ENCODE results near the gene KREMEN2.
"Not testable (repeated sequence)": the region's sequence is repeated elsewhere in the genome, so short reads cannot be mapped to it uniquely, and the experiment has no call there.

The KREMEN2 gene

DNA sequence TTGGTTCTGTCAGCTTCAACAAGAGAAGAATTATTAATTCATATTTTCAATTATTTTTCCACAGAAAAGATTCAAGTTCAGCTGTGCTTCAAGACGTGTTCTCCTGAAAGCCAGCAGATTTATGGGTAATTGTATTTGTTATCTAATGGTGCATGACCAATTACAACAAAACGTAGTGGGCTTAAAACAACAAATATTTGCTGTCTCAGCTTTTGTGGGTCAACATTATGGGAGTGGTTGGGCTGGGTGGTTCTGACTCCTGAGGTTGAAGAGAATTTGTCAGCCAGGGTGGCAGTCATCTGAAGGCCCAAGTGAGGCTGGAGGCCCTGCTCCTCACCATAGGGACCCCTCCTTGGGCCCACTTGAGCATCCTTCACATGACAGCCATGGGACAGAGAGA lies 24.1 kb upstream of the KREMEN2 start:
- DNase-seq (ENCODE audit: low read depth): no peak

DNA sequence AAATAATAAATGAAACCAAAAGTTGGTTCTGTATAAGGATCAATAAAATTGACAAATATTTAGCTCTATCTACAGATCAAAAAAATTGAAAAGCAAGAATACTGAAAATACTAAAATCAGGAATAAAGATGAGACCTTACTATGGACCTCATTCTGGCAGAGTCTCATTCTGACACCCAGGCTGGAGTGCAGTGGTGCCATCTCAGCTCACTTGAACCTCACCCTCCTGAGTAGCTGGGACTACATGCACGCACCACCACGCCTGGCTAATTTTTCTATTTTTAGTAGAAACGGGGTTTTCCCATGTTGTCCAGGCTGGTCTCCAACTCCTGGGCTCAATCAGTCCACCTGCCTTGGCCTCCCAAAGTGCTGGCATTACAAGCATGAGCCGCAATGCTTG lies 22.0 kb upstream of the KREMEN2 start:
- DNase-seq (ENCODE audit: low read depth): no peak

DNA sequence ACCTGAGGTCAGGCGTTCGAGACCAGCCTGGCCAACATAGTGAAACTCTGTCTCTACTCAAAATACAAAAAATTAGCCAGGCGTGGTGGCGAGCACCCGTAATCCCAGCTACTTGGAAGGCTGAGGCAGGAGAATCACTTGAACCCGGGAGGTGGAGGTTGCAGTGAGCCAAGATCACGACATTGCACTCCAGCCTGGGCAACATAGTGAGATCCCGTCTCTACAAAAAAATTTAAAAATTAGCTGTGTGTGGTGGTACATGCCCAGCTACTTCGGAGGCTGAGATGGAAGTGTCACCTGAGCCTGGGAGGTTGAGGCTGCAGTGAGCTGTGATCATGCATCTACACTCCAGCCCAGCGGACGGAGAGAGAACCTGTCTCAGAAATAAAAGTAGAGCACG lies 20.4 kb upstream of the KREMEN2 start:
- DNase-seq (ENCODE audit: low read depth): not testable (repeated sequence)

DNA sequence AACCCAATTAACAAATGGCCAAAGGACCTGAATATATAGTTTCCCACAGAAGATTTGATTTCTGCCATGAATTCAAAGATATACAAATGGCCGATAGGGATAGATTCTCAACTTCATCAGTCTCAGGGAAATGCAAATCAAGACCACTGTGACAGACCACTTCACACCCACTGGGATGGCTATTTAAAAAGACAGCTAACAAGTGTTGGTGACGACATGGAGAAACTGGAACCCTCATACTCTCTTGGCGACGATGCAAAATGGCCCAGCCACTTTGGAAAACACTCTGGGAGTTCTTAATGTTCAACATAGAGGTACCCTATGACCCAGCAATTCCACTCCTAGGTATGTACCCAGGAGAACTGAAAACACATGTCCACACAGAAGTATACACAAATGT lies 17.4 kb upstream of the KREMEN2 start:
- no peak for DNase-seq (ENCODE audit: low read depth)

DNA sequence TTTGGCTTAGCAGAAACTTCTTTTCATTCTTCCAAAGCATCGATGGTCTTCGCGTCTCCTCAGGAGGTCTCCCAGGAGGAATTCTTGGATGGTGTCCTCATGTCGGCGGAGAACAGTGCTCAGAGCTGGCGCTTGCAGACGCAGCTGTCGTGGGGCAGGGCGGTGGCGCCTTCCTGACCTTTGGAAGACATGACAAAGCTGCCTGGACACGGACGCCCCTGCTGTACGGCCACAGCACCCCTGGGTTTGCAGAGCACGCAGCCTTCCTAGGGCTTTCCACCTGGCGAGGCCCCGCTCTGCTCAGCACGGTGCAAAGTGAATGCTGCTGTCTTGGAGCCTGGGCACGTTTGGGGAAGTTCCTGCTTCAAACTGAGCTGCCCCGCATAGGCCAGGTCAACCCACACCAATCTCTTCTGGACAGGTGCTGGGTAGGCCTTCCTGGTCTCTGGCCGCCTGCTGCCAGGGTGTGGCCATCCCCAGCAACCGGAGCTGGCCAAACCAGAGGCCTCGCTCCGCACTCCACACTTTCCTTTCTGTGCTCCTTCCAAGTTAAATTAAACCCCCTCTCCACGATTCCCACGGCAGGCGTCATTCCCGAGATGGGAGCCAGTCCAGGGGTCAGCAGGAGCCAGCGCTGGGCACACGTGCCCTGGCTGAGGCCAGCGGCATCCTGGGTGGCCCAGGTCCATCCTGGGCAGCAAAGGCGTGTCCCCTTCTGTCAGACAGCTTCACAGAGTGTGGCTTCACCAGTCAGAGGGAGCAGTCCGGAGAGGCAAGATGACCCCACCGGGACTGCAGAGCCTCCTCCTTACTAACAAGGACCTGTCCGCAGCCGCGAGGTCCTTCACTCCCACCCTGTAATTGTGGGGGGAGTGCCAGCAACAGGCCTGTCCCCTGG lies 15.0 kb upstream of the KREMEN2 start:
- DNase-seq (ENCODE audit: low read depth): no peak

DNA sequence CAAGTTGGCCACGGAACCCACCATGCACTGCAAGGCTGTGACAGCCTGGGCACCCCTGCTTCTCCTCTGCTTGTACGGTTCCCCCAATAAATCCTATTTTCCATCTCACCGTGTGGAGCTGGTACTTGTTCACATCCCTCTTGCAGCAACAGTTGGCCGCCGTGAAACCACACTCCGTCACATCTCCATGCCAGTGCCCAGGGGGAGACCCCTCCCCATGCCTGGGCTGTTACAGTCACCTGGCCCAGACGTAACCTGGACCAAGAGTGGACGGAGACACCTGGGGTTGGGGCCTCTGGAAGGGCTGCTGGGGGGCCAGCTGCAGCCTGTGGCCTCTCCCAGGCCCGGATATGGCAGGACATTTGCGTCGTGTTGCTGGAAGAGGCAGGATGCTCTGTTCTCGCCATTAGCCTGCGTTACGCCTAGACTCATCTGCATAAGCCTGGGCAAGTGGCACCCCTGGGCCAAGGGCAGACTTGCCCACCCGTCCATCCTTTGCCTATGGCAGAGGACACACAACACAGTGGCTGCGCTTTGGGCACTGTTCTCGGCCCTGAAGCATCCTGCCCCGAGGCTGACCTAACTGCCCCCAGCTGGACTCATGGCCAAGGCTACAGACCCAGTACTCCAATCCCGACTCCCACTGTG lies 14.2 kb upstream of the KREMEN2 start:
- DNase-seq (ENCODE audit: low read depth): no peak

DNA sequence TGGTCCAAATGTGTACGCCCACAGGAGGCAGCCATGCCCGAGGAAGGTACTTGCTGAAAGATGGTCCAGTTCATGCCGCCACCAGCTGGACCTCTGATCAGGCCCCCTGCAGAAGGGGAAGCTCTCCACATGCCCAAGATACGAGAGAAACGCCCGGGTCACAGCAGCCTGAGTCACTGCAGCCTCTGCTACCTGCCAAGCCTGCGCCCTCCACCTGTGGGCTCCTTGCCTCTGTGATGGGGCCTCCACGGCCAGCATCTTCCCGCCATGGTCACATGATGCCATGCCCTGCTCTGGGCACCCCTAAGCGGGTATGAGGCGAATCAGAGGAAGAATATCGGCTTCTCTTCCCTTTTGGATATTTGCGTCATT lies 13.7 kb upstream of the KREMEN2 start:
- no peak for DNase-seq (ENCODE audit: low read depth)

DNA sequence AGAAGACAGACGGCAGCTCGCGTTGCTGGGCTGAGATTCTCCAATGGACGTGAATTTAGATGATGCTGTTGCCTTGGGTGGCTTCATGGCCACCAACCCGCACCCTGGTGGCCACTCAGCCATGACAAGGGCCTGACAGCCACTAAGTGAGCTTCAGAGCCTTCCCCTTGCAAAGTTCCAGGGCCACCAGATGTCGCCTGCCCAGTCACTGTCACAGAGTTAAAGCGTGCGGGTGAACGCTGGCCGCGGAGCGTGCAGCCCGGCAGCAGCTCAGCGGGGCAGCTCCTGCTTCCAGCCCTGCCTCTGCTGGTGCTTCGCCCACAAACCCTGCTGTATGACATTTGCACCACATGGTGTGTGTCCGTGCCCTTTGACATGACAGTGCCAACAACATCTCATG lies 13.3 kb upstream of the KREMEN2 start:
- no peak for DNase-seq (ENCODE audit: low read depth)

DNA sequence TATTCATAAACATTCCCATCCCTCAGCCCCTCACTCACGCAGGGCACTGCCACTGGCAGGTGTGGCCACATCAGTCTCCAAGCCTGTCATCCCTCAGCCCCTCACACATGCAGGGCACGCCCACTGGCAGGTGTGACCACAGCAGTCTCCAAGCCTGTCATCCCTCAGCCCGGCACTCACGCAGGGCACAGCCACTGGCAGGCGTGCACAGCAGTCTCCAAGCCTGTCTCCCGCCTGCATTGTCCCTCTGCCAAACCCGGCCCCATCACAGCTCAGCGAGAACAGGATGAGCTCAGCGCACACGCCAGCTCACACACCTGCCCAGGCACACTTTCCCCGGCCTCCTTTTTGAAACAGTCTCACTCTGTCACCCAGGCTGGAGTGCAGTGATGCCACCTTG lies 11.4 kb upstream of the KREMEN2 start:
- no peak for DNase-seq (ENCODE audit: low read depth)

DNA sequence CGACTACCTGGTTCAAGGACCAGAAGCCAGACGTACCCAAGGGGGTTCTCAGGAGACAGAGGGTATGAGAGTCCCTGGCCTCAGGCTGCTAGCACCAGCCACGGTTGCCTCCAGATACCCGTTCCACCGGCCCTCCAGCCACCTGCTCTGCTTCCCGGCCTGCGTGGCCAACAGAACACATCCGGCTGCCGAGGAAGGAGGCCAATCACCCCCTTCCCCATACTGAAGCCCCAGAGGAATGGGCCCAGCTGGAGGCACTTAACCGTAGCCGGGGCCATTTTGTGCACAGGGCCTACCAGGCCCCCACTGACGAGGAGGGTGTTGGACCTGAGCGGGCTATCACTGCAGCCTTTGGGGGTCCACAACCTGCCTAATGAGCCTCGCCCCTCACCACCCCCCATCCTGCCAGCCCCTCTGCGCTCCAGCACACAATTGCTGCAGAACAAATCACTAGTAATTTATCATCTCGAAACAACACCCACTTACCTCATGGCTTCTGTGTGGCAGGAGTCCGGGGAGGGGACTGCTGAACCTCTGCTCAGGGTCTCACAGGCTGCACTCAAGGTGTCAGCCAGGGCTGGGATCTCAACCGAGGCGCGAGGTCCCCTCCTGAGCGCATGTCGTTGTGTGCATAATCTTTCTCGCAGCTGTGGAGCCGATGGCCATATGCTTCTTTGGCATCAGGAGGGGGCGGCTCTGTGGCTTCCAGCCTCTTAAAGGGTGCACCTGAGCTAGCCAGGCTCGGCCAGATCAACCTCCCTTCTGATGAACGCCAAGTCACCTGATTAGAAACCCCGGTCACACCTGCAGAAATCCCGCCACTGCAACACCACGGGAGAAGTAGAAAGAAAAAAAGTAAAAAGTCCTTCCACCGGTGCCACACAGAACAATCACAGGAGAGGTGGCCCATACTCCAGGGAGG lies 10.1 kb upstream of the KREMEN2 start:
- DNase-seq (ENCODE audit: low read depth): no peak

DNA sequence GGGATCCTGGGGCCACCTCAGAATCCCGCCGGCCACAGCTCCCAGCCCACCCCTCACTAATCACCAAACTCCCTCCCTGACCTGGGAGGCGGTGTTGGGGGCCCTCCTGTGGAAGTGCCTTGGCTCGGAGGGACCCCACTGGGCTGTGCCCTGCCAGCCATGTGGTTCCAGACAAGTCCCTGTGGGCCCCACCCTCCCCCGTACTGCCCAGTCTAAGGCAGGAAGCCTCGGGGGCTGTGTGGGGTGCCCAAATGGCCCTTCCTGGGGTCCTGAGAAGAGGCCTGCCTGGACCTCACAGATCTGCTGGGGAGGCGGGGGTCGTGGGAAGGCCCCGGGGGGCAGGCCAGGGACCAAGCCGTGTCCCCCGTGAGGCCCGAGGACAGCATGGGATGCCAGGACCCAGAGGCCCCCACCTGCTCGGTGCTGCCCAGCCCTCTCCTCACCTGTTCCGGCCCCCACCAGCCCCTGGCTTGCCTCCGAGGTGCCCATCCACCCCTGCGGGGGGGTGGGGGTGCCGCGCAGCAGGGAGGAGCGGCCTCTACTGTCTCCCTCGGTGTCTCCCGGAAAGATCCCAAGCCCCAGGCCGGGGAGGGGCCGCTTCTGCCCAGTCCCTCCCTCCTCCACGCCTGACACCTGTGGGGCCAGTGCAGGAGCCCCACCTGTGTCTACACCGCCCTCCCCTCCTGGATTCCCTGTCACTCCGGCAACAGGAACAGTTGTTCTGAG lies 9.3 kb upstream of the KREMEN2 start:
- no peak for DNase-seq (ENCODE audit: low read depth)

DNA sequence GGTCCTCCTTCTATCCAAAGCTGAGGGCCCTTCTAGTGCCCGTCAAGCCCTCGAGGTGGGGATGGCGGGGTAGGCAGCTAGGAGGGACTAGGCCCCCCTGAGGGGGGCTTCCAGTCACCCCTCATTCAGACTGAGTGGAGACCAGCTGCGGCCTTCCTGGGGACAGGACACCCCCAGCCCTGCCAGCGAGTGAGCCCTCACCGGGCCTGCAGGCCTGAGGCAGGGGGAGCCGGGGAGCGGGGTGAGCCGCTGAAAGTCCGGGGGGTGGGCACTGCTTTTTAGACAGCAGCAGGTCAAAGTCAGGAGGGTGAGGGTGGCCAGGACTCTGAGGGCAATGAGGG lies 8.7 kb upstream of the KREMEN2 start:
- no peak for DNase-seq (ENCODE audit: low read depth)

DNA sequence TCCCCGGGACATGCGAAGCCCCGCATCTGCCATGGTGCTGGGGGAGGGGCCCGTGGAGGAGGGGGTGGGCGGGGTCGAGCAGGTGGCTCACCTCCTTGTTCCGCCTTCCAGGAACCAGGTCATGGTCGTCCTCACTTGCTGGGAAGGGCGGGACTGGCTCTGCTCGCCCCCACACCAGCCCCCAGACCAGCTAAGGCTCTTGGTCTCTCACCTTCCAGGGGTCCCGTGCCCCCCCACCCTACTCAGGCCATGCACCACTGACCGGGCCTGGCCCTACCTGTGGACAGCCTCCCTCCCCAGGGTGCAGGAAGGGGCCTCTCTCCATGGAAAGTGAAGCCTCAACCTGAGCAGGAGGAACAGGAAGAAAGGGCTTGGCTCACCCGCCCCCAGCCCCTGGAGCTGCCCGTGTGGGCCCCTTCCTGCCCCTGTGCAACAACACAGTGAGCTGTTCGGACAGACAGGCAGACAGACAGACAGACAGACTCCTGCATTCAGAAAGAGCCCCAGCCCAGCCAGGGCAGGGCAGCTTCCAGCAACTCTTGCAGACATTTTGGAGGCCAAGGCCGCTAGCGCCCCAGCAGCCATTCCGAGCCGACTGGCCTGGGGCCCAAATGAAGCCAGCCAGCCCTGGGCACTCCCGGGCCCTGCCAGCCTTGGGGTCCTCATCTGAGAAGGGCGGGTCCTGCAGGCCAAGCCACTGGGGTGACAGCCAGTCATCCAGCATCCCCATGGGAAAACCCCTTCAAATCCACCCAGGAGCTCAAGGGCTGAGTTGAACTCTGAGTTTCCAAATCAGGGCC lies 8.1 kb upstream of the KREMEN2 start:
- no peak for DNase-seq (ENCODE audit: low read depth)

DNA sequence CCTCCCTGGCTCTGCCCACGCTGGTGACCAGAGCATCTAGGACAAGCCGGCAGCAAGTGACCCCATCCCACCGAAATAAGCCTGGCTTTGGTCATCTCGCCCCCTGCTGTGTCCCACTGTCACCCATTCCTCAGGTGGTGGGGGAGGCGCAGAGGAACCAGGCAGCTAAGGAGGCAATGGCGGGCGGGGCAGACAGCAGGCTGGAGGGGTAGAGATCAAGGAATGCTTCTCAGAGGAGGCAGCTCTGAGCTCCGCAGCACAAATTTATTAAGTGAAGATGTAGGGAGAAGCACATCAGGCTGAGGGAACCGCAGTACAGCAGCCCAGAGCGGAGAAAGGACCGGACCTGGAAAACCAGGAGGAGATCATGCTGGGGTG lies 7.5 kb upstream of the KREMEN2 start:
- DNase-seq (ENCODE audit: low read depth): no peak

DNA sequence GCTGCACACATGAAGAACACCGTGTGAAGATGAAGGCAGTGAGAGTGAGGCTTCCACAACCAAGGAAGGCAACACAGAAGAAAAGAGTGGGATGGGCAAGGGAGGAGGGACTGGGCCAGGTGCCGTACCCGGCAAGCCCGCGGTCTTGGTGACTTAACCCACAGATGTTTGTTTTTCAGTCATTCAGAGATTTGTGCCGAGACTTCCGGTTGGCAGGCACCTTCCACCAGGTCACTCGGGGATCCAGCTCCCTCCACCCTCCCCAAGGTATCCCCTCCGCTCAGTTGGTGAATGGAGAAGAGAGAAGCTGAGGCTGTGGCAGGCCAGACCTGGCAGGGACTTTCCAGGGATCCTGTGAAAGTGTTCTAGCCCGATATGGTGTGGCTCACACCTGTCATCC lies 4.9 kb upstream of the KREMEN2 start:
- no peak for DNase-seq (ENCODE audit: low read depth)

DNA sequence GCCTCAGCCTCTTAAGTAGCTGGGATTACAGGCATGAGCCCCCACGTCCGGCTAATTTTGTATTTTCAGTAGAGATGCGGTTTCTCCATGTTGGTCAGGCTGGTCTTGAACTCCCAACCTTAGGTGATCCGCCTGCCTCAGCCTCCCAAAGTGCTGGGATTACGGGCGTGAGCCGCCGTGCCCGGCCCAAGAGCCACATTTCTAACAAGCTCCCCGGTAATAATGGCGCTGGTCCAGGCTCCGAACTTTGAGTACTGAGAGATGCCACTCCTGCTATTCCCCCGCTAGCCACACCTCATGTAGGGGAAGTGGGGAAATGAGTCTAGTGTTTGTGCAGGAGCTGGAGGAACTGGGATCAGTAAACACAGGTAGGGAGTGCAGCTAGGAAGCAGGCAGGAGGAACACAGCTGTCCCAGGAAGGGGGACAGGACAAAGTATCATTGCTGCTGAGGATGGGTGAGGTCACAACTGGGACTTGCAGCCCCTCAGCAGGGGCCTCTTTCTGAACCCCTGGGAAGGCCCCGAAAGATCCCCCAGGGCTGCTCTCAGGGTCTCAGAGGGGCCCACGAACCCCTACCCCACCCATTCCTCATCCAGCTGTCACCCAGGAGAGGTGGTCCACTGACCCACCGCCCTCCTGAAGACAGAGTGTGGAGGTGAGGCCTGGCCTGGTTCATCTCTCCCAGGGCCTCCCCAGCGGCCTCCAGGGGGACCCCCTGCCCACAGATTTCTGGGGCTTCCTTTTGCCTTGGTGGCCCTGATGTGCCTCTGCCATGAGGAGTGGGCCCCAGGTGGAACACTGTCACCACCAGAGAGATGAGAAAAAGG lies 3.7 kb upstream of the KREMEN2 start:
- no peak for DNase-seq (ENCODE audit: low read depth)

DNA sequence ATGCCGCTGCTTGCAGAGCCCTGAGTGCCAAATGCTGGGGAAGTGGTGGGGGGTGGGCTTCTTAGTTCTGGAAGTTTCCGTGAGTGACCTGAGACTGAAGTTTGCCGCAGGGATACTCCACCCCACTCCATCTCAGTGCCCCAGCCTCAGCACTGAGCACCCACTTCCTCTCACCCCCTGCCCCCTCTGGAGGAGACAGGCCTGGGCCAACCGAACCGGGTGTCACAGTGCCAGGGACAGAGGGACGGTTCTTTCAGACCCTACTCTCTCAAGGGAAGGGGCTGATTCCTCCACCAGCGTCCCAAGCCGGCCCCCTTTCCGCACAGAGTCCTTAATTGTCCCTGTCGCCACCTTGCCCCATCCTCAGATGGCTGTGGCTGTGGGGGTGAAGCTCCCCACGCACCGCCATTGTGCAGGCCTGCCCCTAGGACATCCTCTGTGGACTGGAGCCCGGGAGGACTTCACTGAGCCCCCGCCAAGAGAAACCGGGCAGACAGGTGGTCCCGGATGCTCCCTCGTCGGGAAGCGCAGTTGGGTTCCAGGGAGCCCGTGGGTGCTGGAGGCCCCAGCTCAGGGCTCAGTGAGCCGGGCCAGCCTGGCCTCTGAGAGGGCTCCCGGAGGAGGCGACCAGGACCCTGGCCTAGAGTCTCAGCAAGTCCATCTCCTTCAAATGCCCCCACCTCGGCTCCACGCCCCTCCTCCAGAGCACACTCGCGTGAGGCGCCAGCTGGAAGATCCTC lies 1.6 kb upstream of the KREMEN2 start:
- DNase-seq (ENCODE audit: low read depth): no peak

DNA sequence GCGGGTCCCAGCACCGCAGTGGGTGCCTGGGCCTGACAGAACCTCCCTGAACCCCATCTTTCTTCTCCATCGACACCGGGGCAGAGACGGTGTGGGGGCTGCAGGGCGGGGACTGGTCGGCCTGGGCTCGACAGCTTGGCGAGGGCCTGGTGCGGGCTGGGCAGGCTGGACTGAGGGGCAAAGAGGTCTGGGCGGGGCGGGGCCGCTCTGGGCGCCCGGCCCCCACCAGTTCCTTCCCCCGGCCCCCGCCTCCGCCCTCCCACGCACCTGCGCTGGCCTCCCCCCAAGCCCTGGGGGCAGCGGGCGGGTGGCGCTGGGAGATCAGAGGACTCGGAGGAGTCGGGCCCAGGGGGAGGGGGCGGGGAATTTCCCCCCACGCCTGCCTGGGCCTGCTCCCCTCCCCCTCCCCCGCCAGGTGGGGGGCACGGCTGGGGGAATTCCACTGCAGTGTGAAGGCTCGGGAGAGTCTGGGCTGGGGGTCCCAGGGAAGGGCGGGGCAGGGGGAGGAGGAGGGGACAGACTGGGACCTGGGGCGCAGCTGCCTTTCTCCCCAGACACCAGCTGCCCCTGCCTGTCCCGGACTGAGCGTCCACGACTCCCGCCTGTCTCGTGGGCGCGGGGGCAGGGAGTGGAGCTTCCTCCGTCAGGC lies 877 bp upstream of the KREMEN2 start:
- no peak for DNase-seq (ENCODE audit: low read depth)

All from stimulated activated CD8-positive, alpha-beta memory T cell treated with anti-CD3 and anti-CD28 coated beads, Interleukin-12 subunit alpha, Interleukin-12 subunit beta, amount 100 ng/mL, for 1 hour (primary cell).